OCI-M1 (cell line): ENCODE results near the gene EDDM3A.
"Not testable (repeated sequence)": the region's sequence is repeated elsewhere in the genome, so short reads cannot be mapped to it uniquely, and the experiment has no call there.

Experiments used
- DNase-seq: peaks from one replicate; lab custom pipeline; 2025; lab: John Stamatoyannopoulos, UW

The EDDM3A gene

DNA sequence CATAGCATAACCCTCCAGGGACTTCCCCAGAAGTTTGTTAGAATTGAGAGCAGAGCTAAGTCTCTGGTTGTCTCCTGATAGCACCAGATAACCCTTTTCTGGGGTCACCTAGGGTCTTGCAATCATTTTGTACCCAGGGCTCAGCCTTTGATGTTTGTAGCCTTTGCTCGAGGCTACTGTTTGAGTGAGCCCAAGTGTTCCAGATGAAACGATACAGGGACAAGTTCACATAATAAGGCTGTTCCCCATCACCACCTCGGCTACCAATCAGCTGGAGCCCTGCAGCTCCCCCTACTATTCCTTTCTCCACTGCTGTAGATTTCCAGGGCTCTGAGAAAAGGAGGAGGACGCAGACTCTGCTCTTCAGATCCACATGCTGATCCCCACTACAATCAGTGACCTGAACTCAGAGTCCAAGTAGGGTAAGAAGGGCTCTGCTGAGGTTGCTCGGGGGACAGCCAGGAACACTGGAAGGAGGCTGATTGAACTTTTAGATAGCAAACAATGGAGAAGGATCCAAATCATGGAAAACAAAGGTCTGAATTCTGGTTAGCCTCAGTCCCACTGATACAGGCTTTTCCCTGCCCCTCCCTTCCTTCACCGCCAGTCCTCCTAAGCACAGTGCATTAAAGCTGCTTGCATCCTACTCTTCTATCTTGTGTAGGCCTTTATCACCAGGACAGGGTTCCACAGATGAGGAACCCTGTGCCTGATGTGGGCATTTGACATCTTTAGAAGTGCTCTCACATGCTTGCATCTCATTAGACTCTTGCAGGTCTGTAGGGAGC is at the start of gene EDDM3A:
Gene EDDM3A, plus strand, starts transcription at position 317 of the 788 bp plus-strand sequence. CDS start 1,694 bp downstream, outside the sequence.
- DNase-seq = no peak

GRCh38 chr14:20696764-20697163 is 48.9 kb upstream of the EDDM3A start:
- no peak for DNase-seq

- peak; percentile 90 for DNase-seq
These were observed 48.2 kb upstream of the EDDM3A start for GRCh38 chr14:20697273-20698017.

- no peak for DNase-seq
These were observed 47.7 kb upstream of the EDDM3A start for GRCh38 chr14:20698018-20698329.

GRCh38 chr14:20698934-20699333 is 46.8 kb upstream of the EDDM3A start:
- DNase-seq = no peak

DNA sequence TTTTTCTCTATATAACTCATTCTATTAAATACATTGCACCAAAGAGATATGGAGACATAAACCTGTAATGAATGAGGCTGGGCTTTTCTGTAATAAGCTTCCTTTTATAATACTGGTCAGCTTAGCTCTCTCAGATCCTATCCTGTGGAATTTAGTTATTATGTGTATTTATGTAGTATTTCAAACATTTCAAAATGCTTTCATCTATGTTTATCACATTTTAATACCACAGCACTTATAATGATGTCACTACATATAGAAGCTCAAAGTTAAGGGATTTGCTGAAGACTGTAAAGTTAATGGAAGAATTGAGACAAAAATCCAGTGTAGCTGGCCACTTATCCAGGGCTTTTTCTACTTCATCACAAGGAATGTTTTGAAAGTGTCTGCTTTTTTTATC is 45.8 kb upstream of the EDDM3A start:
- DNase-seq = no peak

DNA sequence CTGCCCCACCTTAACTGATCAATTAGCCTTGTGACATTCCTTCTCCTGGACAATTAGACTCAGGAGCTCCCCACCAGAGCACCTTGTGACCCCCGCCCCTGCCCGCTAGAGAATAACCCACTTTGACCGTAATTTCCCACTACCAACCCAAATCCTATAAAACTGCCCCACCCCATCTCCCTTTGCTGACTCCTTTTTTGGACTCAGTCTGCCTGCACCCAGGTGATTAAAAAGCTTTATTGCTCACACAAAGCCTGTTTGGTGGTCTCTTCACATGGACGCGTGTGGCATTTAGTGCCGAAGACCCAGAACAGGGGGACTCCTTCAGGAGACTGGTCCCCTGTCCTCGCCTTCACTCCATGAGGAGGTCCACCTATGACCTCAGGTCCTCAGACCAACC is 44.7 kb upstream of the EDDM3A start:
- not testable (repeated sequence) for DNase-seq

DNA sequence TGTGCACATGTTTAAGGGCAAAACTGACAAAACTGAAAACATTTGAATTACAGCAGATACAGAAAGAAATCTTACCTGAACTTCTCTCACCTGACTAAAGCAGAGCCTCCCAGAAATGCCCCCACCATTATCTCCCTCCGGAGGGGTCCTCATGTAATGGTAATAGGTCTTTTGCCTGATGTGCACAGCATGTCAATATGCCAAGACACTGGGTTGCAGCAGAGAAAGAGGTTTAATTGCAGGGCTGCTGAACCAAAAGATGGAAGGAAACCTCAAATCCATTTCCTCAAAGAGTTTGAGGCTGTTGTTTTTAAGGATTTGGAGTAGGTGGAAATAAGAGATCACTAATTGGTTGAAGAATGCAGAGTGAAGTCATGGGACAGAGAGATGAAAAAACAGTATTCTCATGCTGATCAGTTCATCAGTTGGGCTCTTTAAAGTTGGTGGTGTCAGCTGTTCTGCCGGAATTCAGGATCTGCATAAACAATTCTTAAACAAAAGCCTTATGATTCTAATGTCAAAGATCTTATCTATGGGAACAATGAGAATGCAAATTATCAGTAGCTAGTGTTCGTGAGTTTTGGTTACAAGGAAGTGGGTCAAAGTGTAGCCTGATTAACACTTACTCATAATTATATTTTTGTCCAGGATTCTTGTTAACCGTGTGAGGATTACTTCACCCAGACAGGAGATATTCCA is 38.9 kb upstream of the EDDM3A start:
- no peak for DNase-seq

- no peak for DNase-seq
These were observed 38.1 kb upstream of the EDDM3A start for GRCh38 chr14:20707622-20708021.

GRCh38 chr14:20711261-20711660 is 34.4 kb upstream of the EDDM3A start:
- DNase-seq = no peak

DNA sequence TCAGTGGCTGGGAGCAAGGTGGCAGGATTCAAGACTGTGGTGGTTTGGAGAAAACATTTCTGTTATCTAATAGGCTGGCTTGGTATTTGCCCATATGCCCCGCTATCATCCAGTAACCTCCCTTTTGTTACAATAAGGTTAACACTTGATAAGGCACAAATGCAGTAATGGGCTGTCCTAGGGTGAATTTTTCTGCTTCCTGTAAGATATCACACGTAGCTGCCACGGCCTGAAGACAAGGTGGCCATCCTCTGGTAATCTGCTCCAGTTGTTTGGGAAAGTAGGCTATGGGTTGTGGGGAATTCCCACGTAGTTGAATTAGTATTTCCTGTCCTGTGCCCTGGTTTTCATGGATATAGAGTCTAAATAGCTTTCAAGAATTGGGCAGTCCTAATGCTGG is 34.0 kb upstream of the EDDM3A start:
- DNase-seq = peak; percentile 73

DNA sequence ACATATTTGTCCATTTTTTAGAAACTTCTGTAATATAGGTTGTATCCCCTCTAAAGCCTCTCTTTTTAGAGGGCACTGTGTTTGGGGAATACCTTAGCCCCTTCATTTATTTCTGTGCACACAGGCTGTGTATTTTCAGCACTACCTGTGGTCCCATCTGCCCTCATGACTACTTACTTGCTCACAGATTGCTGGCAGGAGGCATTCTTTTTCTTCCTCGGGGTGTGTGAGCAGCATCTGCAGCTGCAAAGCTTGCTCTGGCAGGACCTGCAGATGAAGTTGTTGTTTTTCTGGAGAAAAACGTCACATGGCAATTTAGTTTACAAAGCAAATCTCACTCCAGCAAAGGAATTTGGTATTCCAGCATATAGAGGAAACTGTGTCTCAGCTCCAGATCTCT is 32.8 kb upstream of the EDDM3A start:
- no peak for DNase-seq

DNA sequence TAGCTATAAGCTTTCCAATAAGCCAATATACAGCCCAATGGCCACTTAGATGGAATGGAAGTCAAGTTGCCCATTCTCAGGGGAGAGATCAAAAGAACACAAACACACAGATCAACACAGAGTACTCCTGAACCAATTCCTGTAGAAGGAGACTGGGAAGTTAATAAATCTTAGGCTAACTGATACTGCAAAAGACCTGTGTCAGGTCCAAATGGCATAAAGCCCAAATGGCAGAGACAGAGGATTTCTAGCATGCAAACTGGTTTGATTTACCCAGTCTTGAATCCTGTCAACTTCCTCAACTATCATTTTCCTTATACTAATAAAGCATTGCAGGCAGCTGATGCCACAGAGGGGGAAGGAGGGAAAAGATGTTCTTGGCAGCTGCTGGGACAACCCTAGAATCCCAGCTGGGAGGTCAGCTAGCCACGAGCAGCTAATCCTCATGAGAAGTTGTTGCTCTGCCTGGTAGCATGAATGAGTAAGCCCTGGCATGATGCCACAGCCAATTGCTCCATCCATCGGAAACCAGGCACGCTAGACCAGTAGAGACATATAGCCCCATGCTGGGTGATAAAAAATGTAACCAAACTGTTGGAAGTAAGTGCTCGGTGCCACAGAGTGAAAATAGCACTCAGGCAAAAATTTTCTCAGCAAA is 31.0 kb upstream of the EDDM3A start:
- DNase-seq = no peak

DNA sequence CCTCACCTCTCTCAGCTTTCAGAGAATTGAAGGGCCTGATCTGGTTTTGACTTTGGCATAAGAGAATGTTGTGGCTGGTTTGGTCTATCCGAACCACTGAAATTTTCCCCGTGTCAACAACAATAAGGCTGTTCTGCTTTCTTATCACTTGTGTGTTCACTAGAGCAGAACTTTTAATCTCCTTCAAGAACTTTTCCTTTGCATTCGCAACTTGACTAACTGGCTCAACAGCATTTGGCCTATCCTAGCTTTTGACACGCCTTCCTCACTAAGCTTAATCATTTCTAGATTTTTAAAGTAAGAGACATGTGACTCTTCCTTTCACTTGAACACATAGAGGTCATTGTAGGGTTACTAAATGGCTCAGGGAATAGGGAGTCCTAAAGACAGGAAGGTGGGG is 25.9 kb upstream of the EDDM3A start:
- peak; percentile 9 for DNase-seq

DNA sequence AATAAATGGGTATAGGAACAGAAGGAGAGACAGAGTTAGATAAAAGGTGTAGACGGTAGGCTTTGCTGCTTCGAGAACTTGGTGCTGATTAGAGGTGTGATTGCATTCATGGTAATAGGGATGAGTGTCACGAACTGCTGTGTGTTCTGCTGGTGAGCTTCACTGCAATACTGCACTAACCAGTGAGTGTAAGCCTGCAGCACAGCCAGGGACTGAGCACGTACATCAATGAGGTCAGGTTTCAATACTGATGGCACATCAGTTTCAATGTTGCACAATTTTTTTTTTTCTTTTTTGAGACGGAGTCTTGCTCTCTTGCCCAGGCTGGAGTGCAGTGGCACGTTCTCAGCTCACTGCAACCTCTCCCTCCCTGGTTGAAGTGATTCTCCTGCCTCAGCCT is 24.9 kb upstream of the EDDM3A start:
- no peak for DNase-seq

DNA sequence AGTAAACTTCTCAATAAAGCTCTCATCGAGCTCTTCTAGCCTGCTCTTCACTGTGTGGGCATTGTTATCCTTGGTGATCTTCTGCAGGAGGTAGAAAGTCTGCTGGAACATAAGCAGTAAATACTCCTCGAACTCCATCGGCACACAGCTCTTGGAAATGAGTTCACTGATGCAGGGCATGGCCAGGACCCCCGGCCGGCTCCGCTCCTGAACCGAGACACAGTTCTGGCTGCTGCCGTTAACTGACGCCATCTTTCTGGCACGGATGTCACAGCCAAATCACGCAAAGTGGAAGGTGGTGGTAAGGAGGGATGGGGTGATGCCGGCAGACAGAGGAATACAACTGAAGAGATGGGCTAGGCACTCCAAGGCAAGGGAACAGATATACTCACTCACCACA is 23.7 kb upstream of the EDDM3A start:
- no peak for DNase-seq

DNA sequence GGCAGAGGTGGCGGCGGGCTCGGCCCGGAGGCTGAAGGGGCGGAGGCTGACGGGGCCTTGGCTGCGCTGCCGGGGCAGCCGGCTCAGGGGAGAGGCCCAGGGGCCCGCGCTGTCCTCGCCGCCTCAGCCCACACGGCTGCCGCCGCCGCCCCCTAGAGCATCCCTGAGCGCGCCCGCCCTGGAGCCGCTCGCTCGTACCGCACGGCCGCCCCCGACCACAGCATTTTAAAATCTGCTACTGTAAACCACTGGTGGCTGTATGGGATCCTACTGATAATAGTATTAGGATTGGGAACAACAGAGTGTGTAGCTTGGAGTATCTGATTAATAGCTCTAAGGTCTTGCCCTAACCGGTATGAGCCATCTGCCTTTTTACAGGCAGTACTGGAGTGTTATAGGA is 22.2 kb upstream of the EDDM3A start:
- no peak for DNase-seq

DNA sequence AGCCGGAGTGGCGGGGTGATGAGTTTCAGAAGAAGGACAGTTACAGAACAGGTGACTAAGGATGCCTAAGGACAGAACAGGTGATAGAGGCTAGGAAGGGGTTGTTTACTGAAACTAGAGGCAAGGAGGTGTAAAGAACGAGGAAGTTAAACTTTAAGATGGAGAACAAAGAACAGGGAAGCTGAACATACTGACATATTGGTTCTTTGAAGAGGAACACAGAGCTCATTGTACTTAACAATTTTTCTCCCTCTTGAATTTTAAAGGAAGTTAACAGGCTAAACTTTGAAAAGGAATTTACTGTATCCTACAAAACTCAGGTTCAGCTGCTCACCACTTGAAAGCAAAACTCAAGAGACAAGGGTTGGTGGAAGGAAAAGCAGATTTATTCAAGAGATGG is 19.6 kb upstream of the EDDM3A start:
- not testable (repeated sequence) for DNase-seq

GRCh38 chr14:20726531-20726930 is 19.2 kb upstream of the EDDM3A start:
- no peak for DNase-seq

DNA sequence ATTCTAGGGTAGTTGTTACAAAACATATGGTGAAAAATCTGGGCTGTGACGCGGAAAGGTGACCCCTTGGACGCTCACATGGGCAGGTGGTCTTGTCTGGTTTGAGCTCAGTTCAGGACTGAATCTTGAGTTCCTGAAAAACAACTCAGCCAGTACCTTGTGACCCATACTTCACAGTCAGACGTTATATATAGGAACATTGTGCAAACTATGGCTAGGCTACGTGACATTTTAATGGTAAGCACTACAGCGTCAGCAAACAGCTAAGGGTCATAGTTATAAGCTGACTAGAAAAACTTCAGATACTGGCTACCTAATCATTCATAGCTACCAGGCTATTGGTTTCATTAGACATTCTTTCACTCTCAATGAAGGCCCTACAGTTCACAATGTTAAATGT is 14.8 kb upstream of the EDDM3A start:
- DNase-seq = no peak

- DNase-seq = no peak
These were observed 13.2 kb upstream of the EDDM3A start for GRCh38 chr14:20732477-20732876.

GRCh38 chr14:20732979-20733635 is 12.6 kb upstream of the EDDM3A start:
- DNase-seq = no peak
